SKM-1 treated with dmso at 0.1 percent for 144 hours (cell line): ENCODE results near the gene COMMD4.
"Not testable (repeated sequence)": the region's sequence is repeated elsewhere in the genome, so short reads cannot be mapped to it uniquely, and the experiment has no call there.

Experiments
- DNase-seq: peaks from one replicate; lab custom pipeline; 2025; ENCODE audit not compliant: unreplicated experiment; lab: John Stamatoyannopoulos, UW

Gene COMMD4

GRCh38 chr15:75335705-75336355 lies at the start of gene COMMD4:
Gene COMMD4, plus strand, starts transcription at chr15:75336063. Its CDS starts 27 bp downstream, at chr15:75336090.
- DNase-seq, result peak; percentile 78

GRCh38 chr15:75293660-75294059 lies 42.2 kb upstream of the COMMD4 start:
- not testable (repeated sequence) for DNase-seq

- DNase-seq, result not testable (repeated sequence)
Observed at GRCh38 chr15:75298541-75299310, 37.1 kb upstream of the COMMD4 start.

GRCh38 chr15:75299311-75299688 lies 36.6 kb upstream of the COMMD4 start:
- DNase-seq, result not testable (repeated sequence)

- not testable (repeated sequence) for DNase-seq
Observed at GRCh38 chr15:75300026-75300425, 35.8 kb upstream of the COMMD4 start.

- no peak for DNase-seq
Observed at GRCh38 chr15:75302318-75302717, 33.5 kb upstream of the COMMD4 start.

- DNase-seq, result not testable (repeated sequence)
Observed at GRCh38 chr15:75302753-75303152, 33.1 kb upstream of the COMMD4 start.

GRCh38 chr15:75306188-75306587 lies 29.7 kb upstream of the COMMD4 start:
- no peak for DNase-seq

- DNase-seq, result no peak
Observed at GRCh38 chr15:75307778-75308390, 28.0 kb upstream of the COMMD4 start.

GRCh38 chr15:75309711-75310110 lies 26.2 kb upstream of the COMMD4 start:
- no peak for DNase-seq

GRCh38 chr15:75312548-75312947 lies 23.3 kb upstream of the COMMD4 start:
- DNase-seq, result not testable (repeated sequence)

- DNase-seq, result no peak
Observed at GRCh38 chr15:75313116-75313845, 22.6 kb upstream of the COMMD4 start.

- DNase-seq, result no peak
Observed at GRCh38 chr15:75314552-75315290, 21.1 kb upstream of the COMMD4 start.

- DNase-seq, result not testable (repeated sequence)
Observed at GRCh38 chr15:75319231-75319897, 16.5 kb upstream of the COMMD4 start.

GRCh38 chr15:75321711-75322110 lies 14.2 kb upstream of the COMMD4 start:
- DNase-seq, result no peak

GRCh38 chr15:75325922-75326321 lies 9.9 kb upstream of the COMMD4 start:
- no peak for DNase-seq

GRCh38 chr15:75327005-75327404 lies 8.9 kb upstream of the COMMD4 start:
- no peak for DNase-seq

GRCh38 chr15:75327491-75327890 lies 8.4 kb upstream of the COMMD4 start:
- DNase-seq, result no peak

GRCh38 chr15:75328493-75329314 lies 7.2 kb upstream of the COMMD4 start:
- DNase-seq, result no peak
